H1 (cell line): ENCODE results near the gene RXFP4. TPM values are rescaled to one million over a fixed set of nuclear protein-coding genes. Genes with fewer than 3 reads are reported as not detected.

Source experiments
- CTCF ChIA-PET: fragments of 300-600 bp; sonication (Branson Sonifier 250); formaldehyde crosslinking; loops from one replicate; lab custom pipeline; 2021; ENCODE audit not compliant: partially characterized antibody; lab: Charles Lee
- POLR2A ChIA-PET: fragments of 300-600 bp; sonication (Branson Sonifier 250); formaldehyde crosslinking; loops from one replicate; lab custom pipeline; 2021; ENCODE audit warnings: inconsistent platforms; ENCODE audit not compliant: partially characterized antibody; lab: Charles Lee
- DNase-seq, 2 experiments: peaks; one replicate each; pipeline versions ENCODE4 v3.0.0 to v3.0.0-alpha.2; 2010 to 2022; ENCODE audit warnings: low spot score in 2 of 2, low read depth in 1 of 2, mixed read lengths in 1 of 2
- FAIRE-seq: peaks from 2 replicates; lab custom pipeline; 2011; peaks lifted over from hg19 to GRCh38; lab: Jason Lieb, UNC
- H2AFZ ChIP-seq: 2 replicates; pipeline ENCODE4 v1.8.1; 2012; ENCODE audit warnings: low read length, inconsistent platforms
- H2AK5ac ChIP-seq: 2 replicates; pipeline ENCODE4 v1.6.1; 2013; ENCODE audit warnings: low read depth, low read length
- H2BK120ac ChIP-seq: replicated peaks from 2 replicates; pipeline ENCODE3; 2013; ENCODE audit warnings: low read depth, low read length, inconsistent platforms
- H2BK12ac ChIP-seq: 2 replicates; pipeline ENCODE4 v1.6.1; 2013; ENCODE audit warnings: low read depth, low read length
- H2BK15ac ChIP-seq: 2 replicates; pipeline ENCODE4 v1.6.1; 2013; ENCODE audit warnings: low read length
- H2BK20ac ChIP-seq: 2 replicates; pipeline ENCODE4 v1.6.1; 2013; ENCODE audit warnings: low read length
- H2BK5ac ChIP-seq: 2 replicates; pipeline ENCODE4 v1.6.1; 2013; ENCODE audit warnings: low read depth, low read length
- H3K14ac ChIP-seq: 2 replicates; pipeline ENCODE4 v1.6.1; 2013; ENCODE audit warnings: inconsistent platforms; ENCODE audit not compliant: insufficient read length
- H3K18ac ChIP-seq: 2 replicates; pipeline ENCODE4 v1.6.1; 2013; ENCODE audit warnings: low read length; ENCODE audit errors: extremely low read depth
- H3K23ac ChIP-seq: 2 replicates; pipeline ENCODE4 v1.6.1; 2013; ENCODE audit warnings: inconsistent platforms; ENCODE audit not compliant: insufficient read length
- H3K23me2 ChIP-seq: 2 replicates; pipeline ENCODE4 v1.6.1; 2013; ENCODE audit warnings: low read depth, low read length
- H3K27ac ChIP-seq: 2 replicates; pipeline ENCODE4 v1.6.1; 2011; ENCODE audit warnings: low read depth, low read length, inconsistent platforms
- H3K27me3 ChIP-seq, 4 experiments: replicated peaks in 1 of 4; 1 replicate in 1 of 4; 2 replicates in 3 of 4; pipeline versions ENCODE4 v1.6.1 to v1.8.1; 2011 to 2013; ENCODE audit warnings: low read length in 3 of 4, mild to moderate bottlenecking in 3 of 4, inconsistent platforms in 2 of 4, mixed read lengths in 2 of 4, moderate library complexity in 1 of 4; ENCODE audit not compliant: control insufficient read depth in 3 of 4, insufficient read depth in 3 of 4; ENCODE audit errors: extremely low read depth in 1 of 4
- H3K36me3 ChIP-seq, 4 experiments: 2 replicates each; pipeline versions ENCODE4 v1.6.1 to v1.8.1; 2011 to 2013; ENCODE audit warnings: mild to moderate bottlenecking in 4 of 4, low read length in 3 of 4, moderate library complexity in 2 of 4, control low read depth in 1 of 4, inconsistent platforms in 1 of 4; ENCODE audit not compliant: insufficient read depth in 4 of 4, control insufficient read depth in 2 of 4
- H3K4ac ChIP-seq: replicated peaks from 2 replicates; pipeline ENCODE3; 2013; ENCODE audit warnings: low read length, low read depth, mixed read lengths, inconsistent platforms; ENCODE audit not compliant: insufficient read length
- H3K4me1 ChIP-seq, 4 experiments: replicated peaks in 1 of 4; 1 replicate in 1 of 4; 2 replicates in 3 of 4; pipeline versions ENCODE4 v1.6.1 to v1.8.1; 2011 to 2013; ENCODE audit warnings: low read length in 3 of 4, inconsistent platforms in 2 of 4, mixed read lengths in 1 of 4; ENCODE audit not compliant: insufficient read depth in 4 of 4, control insufficient read depth in 3 of 4
- H3K4me2 ChIP-seq, 2 experiments: 2 replicates each; pipeline versions ENCODE4 v1.6.1 to v1.8.1; 2011 to 2013; ENCODE audit warnings: low read depth in 2 of 2, low read length in 2 of 2, control low read depth in 1 of 2, inconsistent platforms in 1 of 2, mild to moderate bottlenecking in 1 of 2; ENCODE audit not compliant: insufficient read depth in 1 of 2
- H3K4me3 ChIP-seq, 4 experiments: fragments of 200-600, 300-600 bp in 1 of 4; sonication (generic), shearing (Covaris generic), sonication (Bioruptor Twin) in 1 of 4; 2 replicates each; pipeline versions ENCODE4 v1.5.1 to v1.8.1; 2011 to 2016; ENCODE audit warnings: low read length in 4 of 4, low read depth in 3 of 4, control low read depth in 2 of 4, inconsistent platforms in 2 of 4, mild to moderate bottlenecking in 2 of 4, mixed read lengths in 1 of 4, moderate library complexity in 1 of 4; ENCODE audit not compliant: insufficient read depth in 2 of 4; ENCODE audit errors: extremely low read depth in 1 of 4
- H3K56ac ChIP-seq: replicated peaks from 2 replicates; pipeline ENCODE3; 2013; ENCODE audit warnings: low read depth, mild to moderate bottlenecking, mixed read lengths, low read length, inconsistent platforms; ENCODE audit not compliant: insufficient read length
- H3K79me1 ChIP-seq: 2 replicates; pipeline ENCODE4 v1.6.1; 2013; ENCODE audit warnings: low read depth, low read length, control low read depth
- H3K79me2 ChIP-seq, 2 experiments: 2 replicates each; pipeline versions ENCODE4 v1.6.1 to v1.8.1; 2012 to 2013; ENCODE audit warnings: low read length in 2 of 2, mild to moderate bottlenecking in 2 of 2, inconsistent platforms in 1 of 2; ENCODE audit not compliant: insufficient read depth in 2 of 2, control insufficient read depth in 1 of 2
- H3K9ac ChIP-seq, 4 experiments: replicated peaks in 1 of 4; 1 replicate in 1 of 4; 2 replicates in 3 of 4; pipeline versions ENCODE4 v1.6.1 to v1.8.1; 2011 to 2013; ENCODE audit warnings: low read depth in 3 of 4, low read length in 3 of 4, control low read depth in 2 of 4, mild to moderate bottlenecking in 2 of 4, moderate library complexity in 2 of 4, inconsistent platforms in 1 of 4; ENCODE audit errors: extremely low read depth in 1 of 4
- H3K9me3 ChIP-seq, 2 experiments: 2 replicates each; pipeline versions ENCODE4 v1.6.1 to v1.8.1; 2012 to 2013; ENCODE audit warnings: mild to moderate bottlenecking in 2 of 2, moderate library complexity in 2 of 2, control low read depth in 1 of 2, inconsistent platforms in 1 of 2, low read depth in 1 of 2, low read length in 1 of 2, mixed read lengths in 1 of 2; ENCODE audit not compliant: insufficient read depth in 2 of 2
- H4K20me1 ChIP-seq, 2 experiments: replicated peaks in 1 of 2; 2 replicates each; pipeline versions ENCODE3 to v1.8.1; 2011 to 2013; ENCODE audit warnings: inconsistent platforms in 2 of 2, low read length in 2 of 2, mild to moderate bottlenecking in 1 of 2; ENCODE audit not compliant: insufficient read depth in 2 of 2, control insufficient read depth in 1 of 2
- H4K5ac ChIP-seq: 2 replicates; pipeline ENCODE4 v1.6.1; 2013; ENCODE audit warnings: low read length, low read depth, mixed read lengths, inconsistent platforms; ENCODE audit not compliant: insufficient read length
- H4K8ac ChIP-seq: 2 replicates; pipeline ENCODE4 v1.8.0; 2013; ENCODE audit warnings: mild to moderate bottlenecking, moderate library complexity, low read length, inconsistent platforms; ENCODE audit not compliant: insufficient read depth; ENCODE audit errors: extremely low read depth
- H4K91ac ChIP-seq: replicated peaks from 2 replicates; pipeline ENCODE3; 2013; ENCODE audit warnings: low read length, mixed read lengths, inconsistent platforms; ENCODE audit not compliant: insufficient read length
- ASH2L ChIP-seq: fragments of 200-600, 300-600 bp; sonication (generic); IDR thresholded peaks from one replicate; pipeline ENCODE4 v1.7.1; 2017; ENCODE audit warnings: low read length
- BCL11A ChIP-seq, 2 experiments: IDR thresholded peaks; one replicate each; pipeline ENCODE4 v1.6.1; 2011; ENCODE audit warnings: low read depth in 2 of 2, low read length in 2 of 2, mild to moderate bottlenecking in 2 of 2
- BRCA1 ChIP-seq: IDR thresholded peaks from 2 replicates; pipeline ENCODE4 v1.6.1; 2012; ENCODE audit warnings: low read depth, low read length, improper control_type of control experiment
- CBX5 ChIP-seq: fragments of 300-800, 300-1000 bp; sonication (generic); IDR thresholded peaks from 2 replicates; pipeline ENCODE4 v1.7.1; 2016; ENCODE audit warnings: antibody characterized with exemption, low read length, low read depth
- CREB1 ChIP-seq: IDR thresholded peaks from 2 replicates; pipeline ENCODE4 v1.6.1; 2012; ENCODE audit warnings: inconsistent platforms
- EP300 ChIP-seq, 2 experiments: IDR thresholded peaks; 1 replicate in 1 of 2; 2 replicates in 1 of 2; pipeline ENCODE4 v1.6.1; 2011 to 2012; ENCODE audit warnings: low read depth in 2 of 2, low read length in 2 of 2, mild to moderate bottlenecking in 2 of 2, borderline replicate concordance in 1 of 2, inconsistent platforms in 1 of 2, moderate library complexity in 1 of 2
- EZH2 ChIP-seq: fragments of 200-600 bp; sonication (generic); IDR thresholded peaks from 2 replicates; pipeline ENCODE4 v1.7.1; 2012; ENCODE audit warnings: low read depth, mild to moderate bottlenecking, moderate library complexity, low read length, inconsistent platforms; ENCODE audit not compliant: severe bottlenecking
- POLR2A ChIP-seq, 2 experiments: IDR thresholded peaks; 1 replicate in 1 of 2; 2 replicates in 1 of 2; pipeline ENCODE4 v1.6.1; 2011; ENCODE audit warnings: low read depth in 2 of 2, low read length in 2 of 2, mild to moderate bottlenecking in 2 of 2; ENCODE audit errors: control extremely low read depth in 1 of 2
- SIRT6 ChIP-seq: IDR thresholded peaks from one replicate; pipeline ENCODE4 v1.7.1; 2012; ENCODE audit warnings: low read length, inconsistent platforms
- TCF12 ChIP-seq: IDR thresholded peaks from 2 replicates; pipeline ENCODE4 v1.6.1; 2011; ENCODE audit warnings: low read depth, mild to moderate bottlenecking, low read length
- TEAD4 ChIP-seq: IDR thresholded peaks from 2 replicates; pipeline ENCODE4 v1.6.1; 2012; ENCODE audit warnings: low read depth, low read length, inconsistent platforms, mixed read lengths
- WGBS, 2 experiments: shearing (Covaris generic) in 1 of 2; methylation state at CpG; one replicate each; pipeline versions ENCODE4 v1.1.6 to v1.1.7; 2013 to 2015; ENCODE audit warnings: low lambda C conversion rate in 2 of 2, mixed read lengths in 2 of 2, inconsistent platforms in 1 of 2, low coverage in 1 of 2, missing lambda C conversion rate in 1 of 2; ENCODE audit not compliant: insufficient replicate concordance in 2 of 2, insufficient coverage in 1 of 2, insufficient read length in 1 of 2; ENCODE audit errors: extremely low coverage in 1 of 2, missing lambda C conversion rate in 1 of 2; 5-methylcytosine and 5-hydroxymethylcytosine counted together
- polyA plus RNA-seq, 7 experiments: library from polyadenylated mRNA; depleted of rRNA in 3 of 7; stranded (reverse) in 5 of 7; unstranded in 2 of 7; fragments of >200 nt in 5 of 7; fragments of 200-250 nt in 2 of 7; gene quantifications; 1 replicate in 5 of 7; 2 replicates in 1 of 7; 4 replicates in 1 of 7; pipeline versions ENCODE4 v1.2.1 to v1.2.3, GENCODE V29; 2011 to 2013; ENCODE audit warnings: missing spikeins in 2 of 7, mixed read lengths in 2 of 7
- total RNA-seq: library from RNA; stranded (reverse); fragmentation: NEBNext Ultra II Directional; extraction: Animal tissue kit (Norgen Biotek cat#: 25700); gene quantifications from 2 replicates; pipeline ENCODE4 v1.2.1, GENCODE V29; 2021
- TF ChIP-seq, protein P1 (sequence below): IDR thresholded peaks from 2 replicates; pipeline ENCODE4 v1.6.1; 2012; ENCODE audit warnings: inconsistent platforms
- TF ChIP-seq, protein P2 (sequence below): IDR thresholded peaks from 2 replicates; pipeline ENCODE4 v1.6.1; 2012; ENCODE audit warnings: low read length, inconsistent platforms

Gene RXFP4
- total and polyA plus RNA-seq, 2 of the 8 experiments (the other 6 are each of a cell fraction or from before 2014, with no cell fraction given), result not detected

DNA sequence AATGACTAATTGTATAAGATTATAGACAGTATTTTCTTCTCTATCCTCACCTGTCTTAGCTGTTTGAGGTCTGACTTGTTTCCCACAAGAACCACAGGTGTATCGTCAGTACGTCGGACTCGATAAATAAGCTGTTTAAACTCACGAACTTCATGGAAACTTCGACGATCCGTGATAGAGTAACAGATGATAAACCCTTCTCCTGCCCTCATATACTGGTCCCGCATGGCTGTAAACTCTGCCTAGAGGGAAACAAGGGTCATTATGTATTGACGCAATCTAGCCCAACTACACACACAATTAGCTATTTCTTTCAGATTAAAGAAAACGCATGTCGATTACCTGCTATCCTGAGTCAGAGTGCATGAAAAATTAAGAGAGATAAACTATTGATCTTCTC is 37.2 kb upstream of the RXFP4 start:
- Histone ChIP-seq H3K4ac (no peak overlapping the region), H4K20me1 (no peaks in the 10 kb centered on the region), H3K4me1 (no peaks in the 10 kb centered on the region), H3K4me3 (no peak overlapping the region), H3K4me2 (no peak overlapping the region), H3K14ac (no peak overlapping the region), H3K27me3 (no peaks in the 10 kb centered on the region), H3K27ac (no peak overlapping the region), H3K79me2 (no peaks in the 10 kb centered on the region), H2BK20ac (no peak overlapping the region), H3K36me3 (peaks cover 19 to 73% (median 39%) of the 10 kb centered on the region in 4 experiments), H3K9ac (no peak overlapping the region), H3K9me3 (no peaks in the 10 kb centered on the region), H3K18ac (no peak overlapping the region), H3K23me2 (no peaks in the 10 kb centered on the region), H2AFZ (no peak overlapping the region), H2BK120ac (no peak overlapping the region), H2BK12ac (no peak overlapping the region), H2BK15ac (no peak overlapping the region), H2AK5ac (no peak overlapping the region), H3K79me1 (no peaks in the 10 kb centered on the region), H4K8ac (no peak overlapping the region), H2BK5ac (no peak overlapping the region), H3K23ac (no peak overlapping the region), H4K91ac (no peak overlapping the region), H3K56ac (no peak overlapping the region), H4K5ac (no peak overlapping the region)
- ChIA-PET POLR2A (interaction anchor here (0.6 to 1.1 kb wide), 2 partner anchors 12 to 17 kb away, joined by 3 to 6 read pairs; no protein-coding TSS in a partner anchor), CTCF (interaction anchor here (0.6 to 1.3 kb wide), 3 partner anchors 9 to 396 kb away, joined by 3 to 4 read pairs (median 3); no protein-coding TSS in a partner anchor)
- WGBS, 2 experiments, result 95% methylated on average over 12 of the region's 12 CpGs; no CpG with 5 or more reads in 1 of the 2 experiments
- FAIRE-seq (no peak), DNase-seq (no peak)
- no peak for TF ChIP-seq TEAD4
- no peak for TF ChIP-seq EZH2
- TF ChIP-seq ASH2L, result no peak
- TF ChIP-seq EP300 (IDR thresholded peaks at IDR 0.05; ENCODE audit: borderline replicate concordance in 1 of 2, low read depth in 2 of 2, low read length in 2 of 2), result no peak
- TF ChIP-seq TCF12, result no peak
- TF ChIP-seq, protein P1, sequence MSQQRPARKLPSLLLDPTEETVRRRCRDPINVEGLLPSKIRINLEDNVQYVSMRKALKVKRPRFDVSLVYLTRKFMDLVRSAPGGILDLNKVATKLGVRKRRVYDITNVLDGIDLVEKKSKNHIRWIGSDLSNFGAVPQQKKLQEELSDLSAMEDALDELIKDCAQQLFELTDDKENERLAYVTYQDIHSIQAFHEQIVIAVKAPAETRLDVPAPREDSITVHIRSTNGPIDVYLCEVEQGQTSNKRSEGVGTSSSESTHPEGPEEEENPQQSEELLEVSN, result no peak
- TF ChIP-seq, protein P2, sequence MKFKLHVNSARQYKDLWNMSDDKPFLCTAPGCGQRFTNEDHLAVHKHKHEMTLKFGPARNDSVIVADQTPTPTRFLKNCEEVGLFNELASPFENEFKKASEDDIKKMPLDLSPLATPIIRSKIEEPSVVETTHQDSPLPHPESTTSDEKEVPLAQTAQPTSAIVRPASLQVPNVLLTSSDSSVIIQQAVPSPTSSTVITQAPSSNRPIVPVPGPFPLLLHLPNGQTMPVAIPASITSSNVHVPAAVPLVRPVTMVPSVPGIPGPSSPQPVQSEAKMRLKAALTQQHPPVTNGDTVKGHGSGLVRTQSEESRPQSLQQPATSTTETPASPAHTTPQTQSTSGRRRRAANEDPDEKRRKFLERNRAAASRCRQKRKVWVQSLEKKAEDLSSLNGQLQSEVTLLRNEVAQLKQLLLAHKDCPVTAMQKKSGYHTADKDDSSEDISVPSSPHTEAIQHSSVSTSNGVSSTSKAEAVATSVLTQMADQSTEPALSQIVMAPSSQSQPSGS, result no peak
- no peak for TF ChIP-seq CBX5
- no peak for TF ChIP-seq POLR2A (IDR thresholded peaks at IDR 0.05; ENCODE audit: control extremely low read depth in 1 of 2, low read depth in 2 of 2, low read length in 2 of 2)
- TF ChIP-seq SIRT6, result no peak
- no peak for TF ChIP-seq BRCA1
- no peak for TF ChIP-seq CREB1
- TF ChIP-seq BCL11A (IDR thresholded peaks at IDR 0.05; ENCODE audit: low read depth in 2 of 2, low read length in 2 of 2), result no peak
